ENCODE measurements around the gene HECTD4.
"Not testable (repeated sequence)": the region's sequence is repeated elsewhere in the genome, so short reads cannot be mapped to it uniquely, and the experiment has no call there.

The HECTD4 gene

GRCh38 chr12:112361271-112361670, 21.0 kb downstream of the HECTD4 start:
- DNase-seq (ENCODE audit: low read depth, low spot score), result no peak
- H3K4me3 ChIP-seq (ENCODE audit: low read length), result no peak overlapping the region

GRCh38 chr12:112359290-112359689, 22.9 kb downstream of the HECTD4 start:
- no peak overlapping the region for H3K4me3 ChIP-seq (ENCODE audit: low read length)
- DNase-seq (ENCODE audit: low read depth, low spot score), result no peak

GRCh38 chr12:112357214-112357613, 25.0 kb downstream of the HECTD4 start:
- no peak overlapping the region for H3K4me3 ChIP-seq (ENCODE audit: low read length)
- DNase-seq (ENCODE audit: low read depth, low spot score), result no peak

GRCh38 chr12:112354399-112354798, 27.8 kb downstream of the HECTD4 start:
- H3K4me3 ChIP-seq (ENCODE audit: low read length), result no peak overlapping the region
- DNase-seq (ENCODE audit: low read depth, low spot score), result no peak

- no peak overlapping the region for H3K4me3 ChIP-seq (ENCODE audit: low read length)
- no peak for DNase-seq (ENCODE audit: low read depth, low spot score)
Observed at GRCh38 chr12:112353393-112353792, 28.8 kb downstream of the HECTD4 start.

- no peak for DNase-seq (ENCODE audit: low read depth, low spot score)
- H3K4me3 ChIP-seq (ENCODE audit: low read length), result no peak overlapping the region
Observed at GRCh38 chr12:112352921-112353320, 29.3 kb downstream of the HECTD4 start.

GRCh38 chr12:112350593-112351592, 31.3 kb downstream of the HECTD4 start:
- peak; percentile 26 for DNase-seq (ENCODE audit: low read depth, low spot score)

GRCh38 chr12:112349431-112349830, 32.8 kb downstream of the HECTD4 start:
- no peak for DNase-seq (ENCODE audit: low read depth, low spot score)
- H3K4me3 ChIP-seq (ENCODE audit: low read length), result no peak overlapping the region

More at GRCh38 chr12:112350593-112351592, 31.3 kb downstream of the HECTD4 start:
- H3K4me3 ChIP-seq (ENCODE audit: low read length), result no peak overlapping the region

GRCh38 chr12:112348926-112349325, 33.3 kb downstream of the HECTD4 start:
- H3K4me3 ChIP-seq (ENCODE audit: low read length); DNase-seq (ENCODE audit: low read depth, low spot score): not testable (repeated sequence)

- no peak for DNase-seq (ENCODE audit: low read depth, low spot score)
Observed at GRCh38 chr12:112347581-112347982, 34.6 kb downstream of the HECTD4 start.

GRCh38 chr12:112346194-112346593, 36.0 kb downstream of the HECTD4 start:
- DNase-seq (ENCODE audit: low read depth, low spot score), result no peak
- H3K4me3 ChIP-seq (ENCODE audit: low read length), result no peak overlapping the region

More at GRCh38 chr12:112347581-112347982, 34.6 kb downstream of the HECTD4 start:
- no peak overlapping the region for H3K4me3 ChIP-seq (ENCODE audit: low read length)

- no peak for DNase-seq (ENCODE audit: low read depth, low spot score)
- H3K4me3 ChIP-seq (ENCODE audit: low read length), result no peak overlapping the region
Observed at GRCh38 chr12:112344220-112344619, 38.0 kb downstream of the HECTD4 start.

- H3K4me3 ChIP-seq (ENCODE audit: low read length), result no peak overlapping the region
- no peak for DNase-seq (ENCODE audit: low read depth, low spot score)
Observed at GRCh38 chr12:112342587-112342986, 39.6 kb downstream of the HECTD4 start.

- no peak for DNase-seq (ENCODE audit: low read depth, low spot score)
- no peak overlapping the region for H3K4me3 ChIP-seq (ENCODE audit: low read length)
Observed at GRCh38 chr12:112341046-112341825, 41.0 kb downstream of the HECTD4 start.

GRCh38 chr12:112340230-112340629, 42.0 kb downstream of the HECTD4 start:
- DNase-seq (ENCODE audit: low read depth, low spot score), result no peak
- no peak overlapping the region for H3K4me3 ChIP-seq (ENCODE audit: low read length)

- not testable (repeated sequence) for DNase-seq (ENCODE audit: low read depth, low spot score); H3K4me3 ChIP-seq (ENCODE audit: low read length)
Observed at GRCh38 chr12:112334999-112335398, 47.2 kb downstream of the HECTD4 start.

- no peak for DNase-seq (ENCODE audit: low read depth, low spot score)
- H3K4me3 ChIP-seq (ENCODE audit: low read length), result no peak overlapping the region
Observed at GRCh38 chr12:112333019-112333418, 49.2 kb downstream of the HECTD4 start.

- DNase-seq (ENCODE audit: low read depth, low spot score), result no peak
Observed at GRCh38 chr12:112331886-112332285, 50.3 kb downstream of the HECTD4 start.

GRCh38 chr12:112330706-112331105, 51.5 kb downstream of the HECTD4 start:
- no peak for DNase-seq (ENCODE audit: low read depth, low spot score)
- H3K4me3 ChIP-seq (ENCODE audit: low read length), result no peak overlapping the region

More at GRCh38 chr12:112331886-112332285, 50.3 kb downstream of the HECTD4 start:
- no peak overlapping the region for H3K4me3 ChIP-seq (ENCODE audit: low read length)
